Activated naive CD4-positive, alpha-beta T cell treated with anti-CD3 and anti-CD28 coated beads, Interleukin-2, amount 10 ng/mL, durations not matched to agents 7 days and 5 days (primary cell): ENCODE data around the gene GPC6.

Experiments
- CTCF ChIA-PET: fragments of 350-600 bp; sonication (Branson Sonifier 250); formaldehyde crosslinking; loops from one replicate; lab custom pipeline; 2021; ENCODE audit warnings: antibody characterized with exemption; lab: Charles Lee
- DNase-seq: peaks from one replicate; pipeline ENCODE4 v3.0.0-alpha.2; 2020
- H3K27ac Mint-ChIP-seq: one replicate; pipeline ENCODE4 v1.8.0; 2021; ENCODE audit warnings: mild to moderate bottlenecking, moderate library complexity, mixed read lengths
- H3K27me3 Mint-ChIP-seq: one replicate; pipeline ENCODE4 v1.8.0; 2021; ENCODE audit warnings: mild to moderate bottlenecking, mixed read lengths
- H3K36me3 Mint-ChIP-seq: one replicate; pipeline ENCODE4 v1.8.0; 2021; ENCODE audit warnings: mixed read lengths
- H3K4me1 Mint-ChIP-seq: one replicate; pipeline ENCODE4 v1.8.0; 2021; ENCODE audit warnings: mixed read lengths
- H3K4me3 Mint-ChIP-seq: one replicate; pipeline ENCODE4 v1.8.0; 2021; ENCODE audit warnings: mild to moderate bottlenecking, moderate library complexity, mixed read lengths
- H3K9me3 Mint-ChIP-seq: one replicate; pipeline ENCODE4 v1.8.0; 2021; ENCODE audit warnings: mixed read lengths

GPC6 gene

DNA sequence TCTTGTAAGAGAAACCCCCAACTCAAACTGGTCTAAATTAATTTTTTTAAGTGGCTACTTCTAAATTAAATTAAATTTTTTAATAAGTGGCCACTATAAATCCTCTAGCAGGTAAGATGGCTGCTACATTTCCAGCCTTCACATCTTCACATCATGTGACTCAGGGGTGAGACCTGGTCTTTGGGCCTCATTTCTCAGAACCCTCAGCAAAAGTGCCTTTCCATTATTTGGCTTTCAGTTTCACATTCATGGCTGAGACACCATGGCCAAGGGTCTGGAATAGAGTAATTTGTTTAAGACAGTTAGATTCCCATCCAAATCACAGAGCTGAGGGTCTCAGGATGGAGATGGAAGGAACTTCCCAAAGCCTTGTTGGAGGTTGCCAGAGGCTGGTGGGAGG, 1205.4 kb downstream of the GPC6 start:
- H3K27ac Mint-ChIP-seq = no peak overlapping the region

GRCh38 chr13:94433055-94433961, 1206.7 kb downstream of the GPC6 start:
- no peaks in the 10 kb centered on the region for H3K27me3 Mint-ChIP-seq
- no peak for DNase-seq
- H3K27ac Mint-ChIP-seq = no peak overlapping the region
- CTCF ChIA-PET = interaction anchor here (0.6 to 8.2 kb wide), 4 partner anchors 9 to 185 kb away, joined by 3 to 203 read pairs (median 6); partner anchors contain the start of gene GPR180
- H3K9me3 Mint-ChIP-seq = no peaks in the 10 kb centered on the region
- H3K4me3 Mint-ChIP-seq = no peak overlapping the region
- H3K4me1 Mint-ChIP-seq = peaks cover 10% of the 10 kb centered on the region
- no peaks in the 10 kb centered on the region for H3K36me3 Mint-ChIP-seq

More for the DNA sequence above, 1205.4 kb downstream of the GPC6 start:
- Mint-ChIP-seq H3K4me3 (no peak overlapping the region), H3K9me3 (no peaks in the 10 kb centered on the region), H3K27me3 (no peaks in the 10 kb centered on the region), H3K4me1 (peaks cover 10% of the 10 kb centered on the region), H3K36me3 (no peaks in the 10 kb centered on the region)
- no peak for DNase-seq
- CTCF ChIA-PET = interaction anchor here (8.2 kb wide), 1 partner anchor 187 kb away, joined by 203 read pairs; no protein-coding TSS in a partner anchor

- Mint-ChIP-seq H3K27me3 (no peaks in the 10 kb centered on the region), H3K36me3 (no peaks in the 10 kb centered on the region), H3K27ac (no peak overlapping the region), H3K9me3 (no peaks in the 10 kb centered on the region), H3K4me3 (no peak overlapping the region), H3K4me1 (peaks cover 10% of the 10 kb centered on the region)
- CTCF ChIA-PET = interaction anchor here (0.7 to 8.2 kb wide), 13 partner anchors 14 to 969 kb away, joined by 3 to 203 read pairs (median 4); partner anchors contain the start of genes GPR180 and TGDS
- DNase-seq = no peak
Observed at GRCh38 chr13:94435604-94436226, 1209.1 kb downstream of the GPC6 start.

- Mint-ChIP-seq H3K36me3 (no peaks in the 10 kb centered on the region), H3K27me3 (no peaks in the 10 kb centered on the region), H3K9me3 (no peaks in the 10 kb centered on the region), H3K4me1 (no peaks in the 10 kb centered on the region), H3K27ac (no peak overlapping the region), H3K4me3 (no peak overlapping the region)
- DNase-seq = no peak
- CTCF ChIA-PET = no interaction called here
Observed at GRCh38 chr13:94444826-94445225, 1218.2 kb downstream of the GPC6 start.

DNA sequence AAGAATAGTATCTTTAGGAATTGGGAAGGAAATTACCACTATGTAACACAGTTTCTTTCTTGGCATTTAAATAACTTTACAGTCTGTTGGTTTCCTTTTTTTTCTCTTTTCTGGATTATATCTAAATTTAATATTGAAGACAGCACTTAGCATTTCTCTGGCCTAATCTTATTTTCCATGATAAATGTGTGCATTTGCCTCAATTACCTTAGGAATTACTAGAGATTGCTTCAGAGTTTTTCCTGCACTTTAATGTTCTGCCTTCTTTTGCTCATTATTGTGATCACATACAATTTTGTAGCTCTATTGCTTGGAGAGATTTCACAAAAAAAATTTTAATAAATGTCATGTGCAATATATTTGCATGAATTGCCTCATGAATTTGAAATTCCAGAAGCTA, 1227.7 kb downstream of the GPC6 start:
- H3K4me3 Mint-ChIP-seq = no peak overlapping the region
- no peaks in the 10 kb centered on the region for H3K36me3 Mint-ChIP-seq
- H3K27me3 Mint-ChIP-seq = no peaks in the 10 kb centered on the region
- no peaks in the 10 kb centered on the region for H3K4me1 Mint-ChIP-seq
- DNase-seq = no peak
- H3K27ac Mint-ChIP-seq = no peak overlapping the region
- CTCF ChIA-PET = interaction anchor here (1.1 kb wide), 1 partner anchor 167 kb away, joined by 3 read pairs; no protein-coding TSS in a partner anchor
- H3K9me3 Mint-ChIP-seq = no peaks in the 10 kb centered on the region

- Mint-ChIP-seq H3K9me3 (no peaks in the 10 kb centered on the region), H3K36me3 (no peaks in the 10 kb centered on the region), H3K27me3 (no peaks in the 10 kb centered on the region), H3K27ac (no peak overlapping the region), H3K4me1 (no peaks in the 10 kb centered on the region), H3K4me3 (no peak overlapping the region)
- no peak for DNase-seq
- CTCF ChIA-PET = interaction anchor here (1.1 kb wide), 1 partner anchor 166 kb away, joined by 3 read pairs; no protein-coding TSS in a partner anchor
Observed at GRCh38 chr13:94454906-94455305, 1228.3 kb downstream of the GPC6 start.

DNA sequence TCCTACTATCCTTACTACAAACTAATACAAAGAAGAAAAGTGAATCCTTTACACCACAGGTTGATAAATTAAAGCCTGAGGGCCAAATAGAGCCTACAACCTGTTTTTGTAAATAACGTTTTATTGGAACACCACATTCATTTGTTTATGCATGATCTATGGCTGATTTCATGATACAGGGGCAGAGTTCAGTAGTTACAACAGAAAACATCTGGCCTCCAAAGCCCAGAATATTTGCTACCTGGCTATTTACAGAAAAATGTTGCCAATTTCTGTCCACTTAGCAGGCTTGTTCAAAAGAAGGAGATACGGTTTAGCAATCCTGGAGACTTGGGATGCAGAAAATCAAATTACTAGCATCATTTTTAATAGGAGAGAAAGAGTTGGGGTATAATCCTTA, 1228.8 kb downstream of the GPC6 start:
- H3K4me3 Mint-ChIP-seq = no peak overlapping the region
- CTCF ChIA-PET = no interaction called here
- no peaks in the 10 kb centered on the region for H3K4me1 Mint-ChIP-seq
- no peak overlapping the region for H3K27ac Mint-ChIP-seq
- no peaks in the 10 kb centered on the region for H3K27me3 Mint-ChIP-seq
- no peaks in the 10 kb centered on the region for H3K36me3 Mint-ChIP-seq
- no peaks in the 10 kb centered on the region for H3K9me3 Mint-ChIP-seq
- no peak for DNase-seq
